ENCODE measurements around the gene RORB. TPM values are rescaled to one million over a fixed set of nuclear protein-coding genes. Genes with fewer than 3 reads are reported as not detected.

RORB gene
- total RNA-seq, 1 donor from 2014 or later: 5.7 TPM

- no peak for DNase-seq
- ATAC-seq (ENCODE audit: poor library complexity): no peak
These were observed 169.6 kb downstream of the RORB start for GRCh38 chr9:74666625-74667316.

GRCh38 chr9:74672237-74672636, 175.1 kb downstream of the RORB start:
- DNase-seq: no peak
- ATAC-seq (ENCODE audit: poor library complexity): no peak
- intact Hi-C loops (cut with DNase I): no loop called here

More at GRCh38 chr9:74666625-74667316, 169.6 kb downstream of the RORB start:
- intact Hi-C loops (cut with DNase I): no loop called here

GRCh38 chr9:74674077-74674476, 176.9 kb downstream of the RORB start:
- intact Hi-C loops (cut with DNase I): no loop called here
- no peak for DNase-seq
- no peak for ATAC-seq (ENCODE audit: poor library complexity)

GRCh38 chr9:74681906-74682305, 184.8 kb downstream of the RORB start:
- no peak for ATAC-seq (ENCODE audit: poor library complexity)
- no peak for DNase-seq
- intact Hi-C loops (cut with DNase I): no loop called here

- ATAC-seq (ENCODE audit: poor library complexity) (no peak), DNase-seq (no peak)
- intact Hi-C loops (cut with DNase I): no loop called here
These were observed 186.2 kb downstream of the RORB start for GRCh38 chr9:74683322-74683721.

- ATAC-seq (ENCODE audit: poor library complexity) (no peak), DNase-seq (no peak)
- intact Hi-C loops (cut with DNase I): no loop called here
These were observed 193.9 kb downstream of the RORB start for GRCh38 chr9:74691058-74691457.

GRCh38 chr9:74696520-74696919, 199.4 kb downstream of the RORB start:
- DNase-seq (no peak), ATAC-seq (ENCODE audit: poor library complexity) (no peak)
- intact Hi-C loops (cut with DNase I): no loop called here

GRCh38 chr9:74697535-74697934, 200.4 kb downstream of the RORB start:
- DNase-seq (no peak), ATAC-seq (ENCODE audit: poor library complexity) (no peak)
- intact Hi-C loops (cut with DNase I): no loop called here

GRCh38 chr9:74711341-74711740, 214.2 kb downstream of the RORB start:
- DNase-seq (no peak), ATAC-seq (ENCODE audit: poor library complexity) (no peak)
- intact Hi-C loops (cut with DNase I): no loop called here

GRCh38 chr9:74718709-74719108, 221.6 kb downstream of the RORB start:
- ATAC-seq (ENCODE audit: poor library complexity): no peak
- DNase-seq: no peak
- intact Hi-C loops (cut with DNase I): no loop called here

GRCh38 chr9:74719306-74719705, 222.2 kb downstream of the RORB start:
- no peak for DNase-seq
- intact Hi-C loops (cut with DNase I): no loop called here
- ATAC-seq (ENCODE audit: poor library complexity): no peak

- DNase-seq: no peak
- intact Hi-C loops (cut with DNase I): no loop called here
- no peak for ATAC-seq (ENCODE audit: poor library complexity)
These were observed 224.8 kb downstream of the RORB start for GRCh38 chr9:74721696-74722660.

- DNase-seq: no peak
- intact Hi-C loops (cut with DNase I): no loop called here
- ATAC-seq (ENCODE audit: poor library complexity): no peak
These were observed 227.2 kb downstream of the RORB start for GRCh38 chr9:74724317-74724716.

- DNase-seq (no peak), ATAC-seq (ENCODE audit: poor library complexity) (no peak)
- intact Hi-C loops (cut with DNase I): no loop called here
These were observed 229.4 kb downstream of the RORB start for GRCh38 chr9:74726581-74726980.

GRCh38 chr9:74728176-74728575, 231.0 kb downstream of the RORB start:
- intact Hi-C loops (cut with DNase I): no loop called here
- ATAC-seq (ENCODE audit: poor library complexity) (no peak), DNase-seq (no peak)

- DNase-seq: no peak
- intact Hi-C loops (cut with DNase I): no loop called here
- ATAC-seq (ENCODE audit: poor library complexity): no peak
These were observed 232.1 kb downstream of the RORB start for GRCh38 chr9:74729136-74729695.

- intact Hi-C loops (cut with DNase I): no loop called here
- DNase-seq (no peak), ATAC-seq (ENCODE audit: poor library complexity) (no peak)
These were observed 238.6 kb downstream of the RORB start for GRCh38 chr9:74735761-74736160.

- intact Hi-C loops (cut with DNase I): no loop called here
- ATAC-seq (ENCODE audit: poor library complexity): no peak
- DNase-seq: no peak
These were observed 239.5 kb downstream of the RORB start for GRCh38 chr9:74736646-74737045.

GRCh38 chr9:74742191-74742790, 245.2 kb downstream of the RORB start:
- no peak for ATAC-seq (ENCODE audit: poor library complexity)

More at GRCh38 chr9:74742191-74742790, 245.2 kb downstream of the RORB start:
- no peak for DNase-seq
- intact Hi-C loops (cut with DNase I): no loop called here

Measured in Right ventricle myocardium superior (tissue), 1 donor.